T-cell (primary cell): ENCODE measurements around the gene TTPAL. TPM values are rescaled to one million over a fixed set of nuclear protein-coding genes. Genes with fewer than 3 reads are reported as not detected.
A peak's percentile ranks its signal among the peaks of the same experiment; 100 is the strongest.

ENCODE experiments used
- ATAC-seq, 4 experiments: fragments of 200-7000 bp in 3 of 4; fragments of 150-1000 bp in 1 of 4; cut with Tn5 transposase; replicated peaks in 1 of 4; 1 replicate in 3 of 4; 2 replicates in 1 of 4; pipeline ENCODE4 v1.10.0; 2021; ENCODE audit warnings: moderate library complexity in 3 of 4, mild to moderate bottlenecking in 2 of 4, moderate number of reproducible peaks in 1 of 4
- CTCF ChIA-PET, 2 donors: fragments of 300-600 bp; sonication (Branson Sonifier 250); formaldehyde crosslinking; loops; one replicate each; lab custom pipeline; 2022; ENCODE audit warnings: antibody characterized with exemption in 2 of 2; lab: Charles Lee
- POLR2A ChIA-PET, 2 donors: fragments of 300-600 bp; sonication (Branson Sonifier 250); formaldehyde crosslinking; loops; one replicate each; lab custom pipeline; 2022; ENCODE audit warnings: antibody characterized with exemption in 2 of 2; lab: Charles Lee
- DNase-seq, 35 experiments: peaks; one replicate each; pipeline versions ENCODE4 v3.0.0 to v3.0.0-alpha.2; 2013 to 2023
- H3K27ac ChIP-seq: one replicate; pipeline ENCODE4 v1.5.1; 2013; ENCODE audit warnings: low read length
- H3K27me3 ChIP-seq, 2 experiments: replicated peaks in 1 of 2; 1 replicate in 1 of 2; 2 replicates in 1 of 2; pipeline versions ENCODE4 v1.6.1 to v1.7.0; 2013; ENCODE audit warnings: low read length in 1 of 2, mixed read lengths in 1 of 2; ENCODE audit not compliant: control insufficient read depth in 2 of 2, insufficient read depth in 2 of 2; ENCODE audit errors: extremely low read depth in 1 of 2
- H3K36me3 ChIP-seq, 2 donors: 1 replicate in 1 of 2; 2 replicates in 1 of 2; pipeline versions ENCODE4 v1.6.1 to v1.7.0; 2013; ENCODE audit warnings: low read length in 1 of 2; ENCODE audit not compliant: control insufficient read depth in 2 of 2, insufficient read depth in 1 of 2; ENCODE audit errors: extremely low read depth in 1 of 2
- H3K4me1 ChIP-seq, 2 experiments: 1 replicate in 1 of 2; 2 replicates in 1 of 2; pipeline versions ENCODE4 v1.6.1 to v1.7.0; 2013; ENCODE audit warnings: low read length in 2 of 2, mixed read lengths in 1 of 2; ENCODE audit not compliant: insufficient read depth in 2 of 2, control insufficient read depth in 1 of 2; ENCODE audit errors: extremely low read depth in 1 of 2
- H3K4me3 ChIP-seq, 2 donors: 1 replicate in 1 of 2; 2 replicates in 1 of 2; pipeline versions ENCODE4 v1.5.1 to v1.7.0; 2013; ENCODE audit warnings: mild to moderate bottlenecking in 2 of 2, low read length in 1 of 2, moderate library complexity in 1 of 2; ENCODE audit not compliant: control insufficient read depth in 1 of 2; ENCODE audit errors: extremely low read depth in 1 of 2
- H3K9me3 ChIP-seq: 2 replicates; pipeline ENCODE4 v1.7.0; 2013
- H3K27ac Mint-ChIP-seq, 2 donors: one replicate each; pipeline ENCODE4 v1.8.0; 2020 to 2021; ENCODE audit warnings: mild to moderate bottlenecking in 2 of 2, mixed read lengths in 2 of 2
- H3K27me3 Mint-ChIP-seq, 2 donors: one replicate each; pipeline ENCODE4 v1.8.0; 2021 to 2022; ENCODE audit warnings: mixed read lengths in 2 of 2
- H3K36me3 Mint-ChIP-seq: one replicate; pipeline ENCODE4 v1.8.0; 2021; ENCODE audit warnings: mixed read lengths
- H3K4me1 Mint-ChIP-seq, 3 donors: one replicate each; pipeline ENCODE4 v1.8.0; 2020 to 2022; ENCODE audit warnings: mixed read lengths in 3 of 3, mild to moderate bottlenecking in 1 of 3
- H3K4me3 Mint-ChIP-seq, 3 donors: one replicate each; pipeline ENCODE4 v1.8.0; 2020 to 2022; ENCODE audit warnings: mild to moderate bottlenecking in 3 of 3, mixed read lengths in 3 of 3, moderate library complexity in 3 of 3
- H3K9me3 Mint-ChIP-seq, 3 donors: one replicate each; pipeline ENCODE4 v1.8.0; 2020 to 2022; ENCODE audit warnings: mixed read lengths in 3 of 3
- WGBS: methylation state at CpG from one replicate; pipeline ENCODE4 v1.1.5; 2013; ENCODE audit warnings: missing lambda C conversion rate; ENCODE audit not compliant: insufficient coverage; 5-methylcytosine and 5-hydroxymethylcytosine counted together
- total RNA-seq, 35 experiments: library from RNA in 6 of 35; stranded (reverse) in 6 of 35; fragments of 120-200 nt in 1 of 35; gene quantifications; one replicate each; pipeline versions ENCODE4 v1.2.1 to v1.2.4 and lab custom pipeline; 2013 to 2026

TTPAL gene
- total RNA-seq, 5 donors from 2014 or later (not counting 1 experiment from before 2014, with no cell fraction given), result 14.6 to 19.2 (median 16.8) TPM

DNA sequence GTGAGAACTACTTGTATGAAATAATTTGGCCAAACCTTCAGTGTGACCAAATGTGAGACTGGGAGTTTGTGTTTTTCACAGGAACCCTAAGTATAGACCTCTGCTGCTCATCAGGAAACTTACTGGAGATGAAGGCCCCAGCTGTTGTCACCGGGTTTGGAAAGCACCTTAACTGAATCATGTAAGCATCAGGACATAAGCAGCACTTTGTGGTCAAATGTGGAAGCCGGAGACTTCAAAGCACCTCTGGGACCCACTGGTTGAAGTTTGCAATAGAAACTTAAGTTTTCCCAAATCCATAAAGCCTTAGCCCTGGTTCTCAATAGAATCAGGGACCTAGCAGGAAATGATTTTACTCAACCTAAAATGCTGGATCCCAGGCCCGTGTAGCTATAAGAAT lies 14.3 kb downstream of the TTPAL start:
- CTCF ChIA-PET, result no interaction called here
- POLR2A ChIA-PET, result no interaction called here
- H3K36me3 Mint-ChIP-seq, result peaks cover 57% of the 10 kb centered on the region
- no peaks in the 10 kb centered on the region for H3K27me3 ChIP-seq
- DNase-seq (peak in 1 of 35 experiments; percentile 24), ATAC-seq (no peak)
- H3K4me1 Mint-ChIP-seq, result peaks cover 6 to 33% (median 20%) of the 10 kb centered on the region in 3 donors
- no peaks in the 10 kb centered on the region for H3K9me3 Mint-ChIP-seq
- H3K4me3 Mint-ChIP-seq, result no peak overlapping the region
- H3K27ac Mint-ChIP-seq, result peak overlapping the region in 1 of 2 donors; percentile 16
- no peak overlapping the region for H3K4me3 ChIP-seq
- no peaks in the 10 kb centered on the region for H3K9me3 ChIP-seq
- H3K27me3 Mint-ChIP-seq, result no peaks in the 10 kb centered on the region
- H3K27ac ChIP-seq, result no peak overlapping the region
- H3K4me1 ChIP-seq, result peaks cover 0 to 19% of the 10 kb centered on the region in 2 experiments
- WGBS, result 59% methylated on average over 2 of the region's 3 CpGs
- peaks cover 20 to 76% of the 10 kb centered on the region in 2 donors for H3K36me3 ChIP-seq

DNA sequence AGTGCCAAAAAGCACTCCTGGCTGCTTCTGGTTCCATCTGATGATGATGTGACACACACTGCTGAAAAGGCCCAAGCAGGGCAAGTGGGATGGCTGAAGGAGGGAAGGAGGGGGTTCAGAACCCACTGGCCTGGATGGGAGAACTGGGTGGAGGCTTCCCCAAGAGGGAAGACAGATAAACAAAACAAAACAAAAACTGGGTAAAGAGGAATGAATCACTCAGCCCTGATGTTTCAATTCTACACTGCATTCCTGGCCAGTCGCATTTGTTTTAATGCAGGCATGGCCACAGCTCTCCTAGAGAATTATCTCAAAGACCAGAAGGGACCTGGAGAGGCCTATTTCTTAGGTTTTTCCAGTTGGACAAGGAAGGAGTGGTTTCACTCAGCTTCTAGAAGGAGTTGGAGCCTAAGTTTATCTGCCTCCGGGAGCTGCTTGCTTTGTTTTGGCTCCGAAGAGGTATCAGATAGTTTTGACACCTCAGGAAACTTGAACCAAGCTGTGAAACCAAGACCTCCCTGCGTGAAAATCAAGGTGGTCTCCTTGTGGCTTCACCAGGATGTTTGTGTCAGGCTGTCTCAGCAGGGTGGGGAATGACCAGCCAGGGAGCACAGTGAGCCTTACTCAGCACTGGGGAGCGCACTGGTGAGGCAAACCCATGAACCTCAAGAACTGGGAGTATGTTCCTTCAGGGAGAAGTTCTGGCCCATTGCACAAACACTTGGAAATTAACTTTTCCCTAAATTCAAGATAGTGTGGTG lies 16.1 kb downstream of the TTPAL start:
- ATAC-seq (peak in 1 of 4 experiments; percentile 42), DNase-seq (peak in 15 of 35 experiments; percentile 3 to 43 (median 13))
- WGBS, result 63% methylated on average over 5 of the region's 5 CpGs
- no peaks in the 10 kb centered on the region for H3K27me3 ChIP-seq
- H3K36me3 Mint-ChIP-seq, result peaks cover 61% of the 10 kb centered on the region
- CTCF ChIA-PET, result interaction anchor here in 1 of 2 donors (0.6 kb wide), 1 partner anchor 25 kb away, joined by 5 read pairs; no protein-coding TSS in a partner anchor
- peaks cover 0 to 19% of the 10 kb centered on the region in 2 experiments for H3K4me1 ChIP-seq
- peaks cover 13 to 79% of the 10 kb centered on the region in 2 donors for H3K36me3 ChIP-seq
- POLR2A ChIA-PET, result no interaction called here
- H3K4me3 Mint-ChIP-seq, result peak overlapping the region in 1 of 3 donors; percentile 54
- peak overlapping the region; percentile 20 for H3K27ac ChIP-seq
- no peak overlapping the region for H3K4me3 ChIP-seq
- H3K27ac Mint-ChIP-seq, result peak overlapping the region; percentile 86 to 87
- peaks cover 6 to 51% (median 38%) of the 10 kb centered on the region in 3 donors for H3K4me1 Mint-ChIP-seq
- no peaks in the 10 kb centered on the region for H3K9me3 Mint-ChIP-seq
- no peaks in the 10 kb centered on the region for H3K9me3 ChIP-seq
- no peaks in the 10 kb centered on the region for H3K27me3 Mint-ChIP-seq

DNA sequence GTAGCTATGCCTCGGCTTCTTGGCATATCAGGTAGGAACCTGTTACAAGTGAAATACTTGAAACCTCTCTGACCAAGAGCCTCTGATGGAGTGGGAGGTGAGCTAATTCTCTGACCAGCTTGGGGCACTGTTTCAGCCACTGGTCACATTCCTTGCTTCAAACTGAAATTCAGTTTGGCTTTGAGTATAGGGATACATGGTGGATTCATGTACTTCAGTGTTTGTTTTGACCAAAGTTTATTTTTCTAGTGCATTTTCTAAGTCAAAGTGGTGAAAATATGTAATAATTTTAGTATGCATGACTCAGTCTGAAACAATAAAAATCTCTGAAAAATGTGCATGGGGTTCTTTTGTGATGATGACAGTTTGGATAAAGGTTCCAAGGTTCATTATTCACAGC lies 18.6 kb downstream of the TTPAL start:
- ChIA-PET CTCF (interaction anchor here in 1 of 2 donors (0.7 kb wide), 1 partner anchor 1847 kb away, joined by 3 read pairs; no protein-coding TSS in a partner anchor), POLR2A (interaction anchor here in 1 of 2 donors (0.9 kb wide), 1 partner anchor 26 kb away, joined by 4 read pairs; no protein-coding TSS in a partner anchor)
- no peaks in the 10 kb centered on the region for H3K27me3 Mint-ChIP-seq
- no peak overlapping the region for H3K4me3 Mint-ChIP-seq
- peaks cover 11 to 82% of the 10 kb centered on the region in 2 donors for H3K36me3 ChIP-seq
- no peaks in the 10 kb centered on the region for H3K9me3 ChIP-seq
- peaks cover 0 to 19% of the 10 kb centered on the region in 2 experiments for H3K4me1 ChIP-seq
- H3K27ac Mint-ChIP-seq, result peak overlapping the region; percentile 30 to 43
- ATAC-seq, result no peak
- peaks cover 71% of the 10 kb centered on the region for H3K36me3 Mint-ChIP-seq
- no peaks in the 10 kb centered on the region for H3K27me3 ChIP-seq
- no peaks in the 10 kb centered on the region for H3K9me3 Mint-ChIP-seq
- DNase-seq, result no peak
- H3K4me3 ChIP-seq, result no peak overlapping the region
- WGBS, result 100% methylated on average over 1 of the region's 1 CpG
- peaks cover 6 to 63% (median 44%) of the 10 kb centered on the region in 3 donors for H3K4me1 Mint-ChIP-seq
- H3K27ac ChIP-seq, result no peak overlapping the region

DNA sequence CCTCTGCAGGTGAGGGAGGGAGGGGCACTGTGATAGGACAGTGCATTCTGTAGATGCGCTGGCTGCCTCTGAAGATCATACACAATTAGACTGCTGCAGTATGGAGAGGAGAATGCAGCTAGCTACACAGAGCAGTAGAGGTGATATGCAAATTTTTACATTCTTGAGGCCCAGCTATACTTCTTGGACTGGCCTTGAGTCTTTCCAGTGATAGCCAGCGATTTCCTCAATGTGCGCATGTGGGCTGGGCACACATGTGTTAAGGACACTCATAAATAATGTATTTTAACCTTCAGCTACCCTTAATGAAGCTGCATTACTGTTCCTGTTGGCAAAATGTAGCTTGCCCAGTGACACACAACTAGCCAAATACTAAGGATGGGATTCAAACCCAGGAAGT lies 19.0 kb downstream of the TTPAL start:
- Histone ChIP-seq H3K9me3 (no peaks in the 10 kb centered on the region), H3K36me3 (peaks cover 7 to 82% of the 10 kb centered on the region in 2 donors), H3K4me3 (no peak overlapping the region), H3K4me1 (peaks cover 0 to 19% of the 10 kb centered on the region in 2 experiments), H3K27ac (no peak overlapping the region), H3K27me3 (no peaks in the 10 kb centered on the region)
- Mint-ChIP-seq H3K36me3 (peaks cover 67% of the 10 kb centered on the region), H3K27ac (peak overlapping the region; percentile 43 to 79), H3K4me3 (no peak overlapping the region), H3K9me3 (no peaks in the 10 kb centered on the region), H3K27me3 (no peaks in the 10 kb centered on the region), H3K4me1 (peaks cover 6 to 62% (median 44%) of the 10 kb centered on the region in 3 donors)
- POLR2A ChIA-PET, result no interaction called here
- 100% methylated on average over 1 of the region's 3 CpGs for WGBS
- ATAC-seq, result no peak
- DNase-seq, result no peak
- CTCF ChIA-PET, result no interaction called here

DNA sequence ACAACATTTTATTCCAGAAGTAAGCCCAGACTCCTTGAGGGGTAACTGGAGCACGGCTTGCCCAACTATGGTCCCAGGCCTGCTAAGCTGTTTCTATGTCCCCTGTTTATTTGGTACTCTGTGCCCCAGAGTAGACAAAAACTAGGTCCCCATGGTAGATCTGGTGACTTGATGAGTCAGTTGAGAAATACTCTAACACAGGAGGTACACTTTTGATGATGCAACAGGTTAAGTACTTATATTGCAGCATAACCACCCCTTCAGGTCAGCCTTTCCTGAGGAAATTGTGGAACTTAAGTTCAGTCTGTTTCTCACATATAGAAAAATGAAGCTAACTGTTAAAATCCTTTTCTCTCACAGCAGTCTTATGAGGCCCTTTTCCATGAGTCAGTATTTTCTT lies 19.6 kb downstream of the TTPAL start:
- no peak overlapping the region for H3K27ac ChIP-seq
- H3K9me3 Mint-ChIP-seq, result no peaks in the 10 kb centered on the region
- no peaks in the 10 kb centered on the region for H3K9me3 ChIP-seq
- H3K4me1 ChIP-seq, result peaks cover 0 to 14% of the 10 kb centered on the region in 2 experiments
- H3K4me3 ChIP-seq, result no peak overlapping the region
- DNase-seq (no peak), ATAC-seq (peak in 2 of 4 experiments; percentile 11 to 13)
- POLR2A ChIA-PET, result no interaction called here
- H3K27me3 Mint-ChIP-seq, result no peaks in the 10 kb centered on the region
- H3K4me3 Mint-ChIP-seq, result no peak overlapping the region
- peaks cover 63% of the 10 kb centered on the region for H3K36me3 Mint-ChIP-seq
- CTCF ChIA-PET, result no interaction called here
- H3K27ac Mint-ChIP-seq, result peak overlapping the region; percentile 63 to 79
- no CpG with 5 or more reads among the region's 1 CpG for WGBS
- no peaks in the 10 kb centered on the region for H3K27me3 ChIP-seq
- H3K4me1 Mint-ChIP-seq, result peaks cover 6 to 59% (median 44%) of the 10 kb centered on the region in 3 donors
- peaks cover 6 to 82% of the 10 kb centered on the region in 2 donors for H3K36me3 ChIP-seq

DNA sequence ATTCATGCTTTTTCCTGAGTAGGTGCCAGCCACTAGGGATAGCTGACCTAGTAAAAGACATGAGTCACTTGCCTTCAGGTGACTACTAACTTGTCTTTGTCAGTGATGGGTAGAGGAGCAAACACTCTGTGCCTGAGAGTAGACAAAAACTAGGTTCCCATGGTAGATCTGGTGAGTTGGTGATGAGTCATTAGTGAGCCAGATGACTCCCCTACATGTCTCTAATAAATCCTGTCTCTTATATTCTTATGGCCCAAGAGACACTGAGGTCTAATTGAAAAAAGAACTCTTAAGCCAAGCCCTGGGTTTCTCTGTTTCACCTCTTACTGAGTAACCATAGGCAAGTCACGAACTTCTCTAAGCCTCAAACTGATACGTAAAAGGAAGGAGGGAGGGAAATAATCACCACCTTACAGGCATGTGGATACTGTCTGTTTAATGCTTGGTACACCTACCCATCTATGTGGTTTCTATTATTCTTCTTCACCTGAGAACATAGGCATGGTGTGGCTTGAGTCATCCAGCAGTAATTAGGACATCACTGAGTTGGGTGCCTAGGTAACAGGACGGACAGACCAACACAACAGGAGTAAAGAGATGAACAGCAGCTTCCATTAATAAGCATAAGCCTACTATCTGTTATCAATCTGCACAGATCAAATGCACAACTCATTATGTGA lies 20.3 kb downstream of the TTPAL start:
- no peak overlapping the region for H3K4me3 Mint-ChIP-seq
- H3K36me3 Mint-ChIP-seq, result peaks cover 66% of the 10 kb centered on the region
- H3K27ac Mint-ChIP-seq, result peak overlapping the region; percentile 63 to 79
- Histone ChIP-seq H3K4me3 (no peak overlapping the region), H3K36me3 (peaks cover 6 to 85% of the 10 kb centered on the region in 2 donors), H3K27me3 (no peaks in the 10 kb centered on the region), H3K4me1 (peaks cover 0 to 10% of the 10 kb centered on the region in 2 experiments), H3K9me3 (no peaks in the 10 kb centered on the region), H3K27ac (no peak overlapping the region)
- DNase-seq (no peak), ATAC-seq (peak in 3 of 4 experiments; percentile 55 to 76 (median 60))
- POLR2A ChIA-PET, result interaction anchor here in 1 of 2 donors (0.6 kb wide), 1 partner anchor 45 kb away, joined by 3 read pairs; no protein-coding TSS in a partner anchor
- CTCF ChIA-PET, result no interaction called here
- no peaks in the 10 kb centered on the region for H3K27me3 Mint-ChIP-seq
- peaks cover 6 to 57% (median 42%) of the 10 kb centered on the region in 3 donors for H3K4me1 Mint-ChIP-seq
- WGBS, result no CpG with 5 or more reads among the region's 3 CpGs
- H3K9me3 Mint-ChIP-seq, result no peaks in the 10 kb centered on the region
